Upper lobe of left lung (tissue), 6 donors: ENCODE measurements around the gene PNPLA6. TPM values are rescaled to one million over a fixed set of nuclear protein-coding genes. Genes with fewer than 3 reads are reported as not detected.
A peak's percentile ranks its signal among the peaks of the same experiment; 100 is the strongest.

Source experiments
- ATAC-seq, 2 donors: fragments of 200-7000 bp; cut with Tn5 transposase; one replicate each; pipeline ENCODE4 v1.9.1; 2022; ENCODE audit warnings: mild to moderate bottlenecking in 2 of 2, moderate library complexity in 2 of 2; ENCODE audit not compliant: low FRiP score in 2 of 2
- DNase-seq, 2 donors: peaks; one replicate each; pipeline ENCODE4 v3.0.0-alpha.2; 2019 to 2020
- H3K27ac ChIP-seq, 4 donors: fragments of 200-600 bp; sonication (generic); one replicate each; pipeline ENCODE4 v1.5.1; 2016 to 2019
- H3K27me3 ChIP-seq, 4 donors: fragments of 200-600 bp; sonication (generic); one replicate each; pipeline ENCODE4 v1.5.1; 2017 to 2019
- H3K36me3 ChIP-seq, 4 donors: fragments of 200-600 bp; sonication (generic); one replicate each; pipeline ENCODE4 v1.5.1; 2016 to 2019
- H3K4me1 ChIP-seq, 4 donors: fragments of 200-600 bp; sonication (generic); one replicate each; pipeline ENCODE4 v1.5.1; 2018 to 2019
- H3K4me3 ChIP-seq, 4 donors: fragments of 200-600 bp; sonication (generic); one replicate each; pipeline ENCODE4 v1.5.1; 2017 to 2019; ENCODE audit warnings: mild to moderate bottlenecking in 2 of 4, moderate library complexity in 1 of 4
- H3K9me3 ChIP-seq, 4 donors: fragments of 200-600 bp; sonication (generic); one replicate each; pipeline ENCODE4 v1.5.1; 2018 to 2019
- CTCF ChIP-seq, 6 experiments: fragments of 450-650 bp in 4 of 6; fragments of 200-600 bp in 2 of 6; sonication (generic) in 2 of 6; IDR thresholded peaks; one replicate each; pipeline ENCODE4 v1.5.1; 2016 to 2019; ENCODE audit warnings: antibody characterized with exemption in 6 of 6
- EP300 ChIP-seq, 4 donors: sonication (generic); formaldehyde crosslinking; IDR thresholded peaks; one replicate each; pipeline ENCODE4 v1.5.1; 2017; ENCODE audit warnings: antibody characterized with exemption in 4 of 4, control low read depth in 2 of 4
- POLR2A ChIP-seq, 4 donors: fragments of 450-650 bp; IDR thresholded peaks; one replicate each; pipeline ENCODE4 v1.5.1; 2016 to 2017; ENCODE audit warnings: antibody characterized with exemption in 4 of 4, mild to moderate bottlenecking in 2 of 4
- POLR2AphosphoS5 ChIP-seq, 2 donors: sonication (generic); formaldehyde crosslinking; IDR thresholded peaks; one replicate each; pipeline ENCODE4 v1.5.1; 2017; ENCODE audit warnings: antibody characterized with exemption in 2 of 2
- WGBS, 2 donors: methylation state at CpG; one replicate each; pipeline ENCODE4 v1.1.5; 2017 to 2018; 5-methylcytosine and 5-hydroxymethylcytosine counted together
- total RNA-seq, 6 donors: library from RNA; depleted of rRNA in 4 of 6; stranded (reverse); fragments of >200 nt in 4 of 6; gene quantifications; one replicate each; pipeline versions ENCODE4 v1.1.0 to v1.2.1, GENCODE V29; 2016 to 2021
- donor health status: DM: no; HTN: no; CAD: no; lungs with moderate emphysema.
- donor health status: DM: no; HTN: yes; CAD: no; lungs with severe emphysema.

Gene PNPLA6
- total RNA-seq, 6 donors from 2014 or later, result 125 to 412 (median 328) TPM

GRCh38 chr19:7554990-7555864, 19.7 kb downstream of the PNPLA6 start:
- Histone ChIP-seq H3K9me3 (no peaks in the 10 kb centered on the region), H3K27me3 (no peaks in the 10 kb centered on the region), H3K4me3 (no peak overlapping the region), H3K4me1 (peaks cover 0 to 6% (median 0%) of the 10 kb centered on the region in 4 donors), H3K36me3 (peaks cover 22 to 91% (median 74%) of the 10 kb centered on the region in 4 donors), H3K27ac (no peak overlapping the region)
- TF ChIP-seq EP300 (IDR thresholded peaks at IDR 0.05), result no peak
- no peak for TF ChIP-seq CTCF (IDR thresholded peaks at IDR 0.05)
- no peak for TF ChIP-seq POLR2AphosphoS5 (IDR thresholded peaks at IDR 0.05)
- TF ChIP-seq POLR2A (IDR thresholded peaks at IDR 0.05), result no peak
- 83 to 93% methylated on average over 49 to 53 of the region's 62 CpGs for WGBS, 2 donors
- peak in 1 of 2 donors; percentile 36 for ATAC-seq
- DNase-seq, result peak in 1 of 2 donors; percentile 87

- H3K36me3 ChIP-seq, result peaks cover 22 to 92% (median 76%) of the 10 kb centered on the region in 4 donors
Measured at GRCh38 chr19:7556696-7557315, 21.3 kb downstream of the PNPLA6 start.

GRCh38 chr19:7558667-7559066, 23.1 kb downstream of the PNPLA6 start:
- no peak overlapping the region for H3K4me3 ChIP-seq
- H3K27ac ChIP-seq, result no peak overlapping the region
- ATAC-seq (no peak), DNase-seq (peak in 1 of 2 donors; percentile 52)
- no peaks in the 10 kb centered on the region for H3K4me1 ChIP-seq
- peaks cover 22 to 85% (median 77%) of the 10 kb centered on the region in 4 donors for H3K36me3 ChIP-seq
- 95 to 98% methylated on average over 12 to 18 of the region's 18 CpGs for WGBS, 2 donors
- H3K9me3 ChIP-seq, result no peaks in the 10 kb centered on the region
- no peaks in the 10 kb centered on the region for H3K27me3 ChIP-seq
- TF ChIP-seq CTCF (IDR thresholded peaks at IDR 0.05) (no peak), EP300 (IDR thresholded peaks at IDR 0.05) (no peak), POLR2AphosphoS5 (IDR thresholded peaks at IDR 0.05) (no peak)

More at GRCh38 chr19:7556696-7557315, 21.3 kb downstream of the PNPLA6 start:
- Histone ChIP-seq H3K27me3 (no peaks in the 10 kb centered on the region), H3K9me3 (no peaks in the 10 kb centered on the region), H3K4me1 (no peaks in the 10 kb centered on the region), H3K4me3 (no peak overlapping the region), H3K27ac (no peak overlapping the region)
- WGBS, 2 donors, result 91 to 98% methylated on average over 21 to 40 of the region's 54 CpGs
- peak in 1 of 2 donors; percentile 83 for DNase-seq
- no peak for TF ChIP-seq CTCF (IDR thresholded peaks at IDR 0.05)
- TF ChIP-seq POLR2AphosphoS5 (IDR thresholded peaks at IDR 0.05), result no peak
- no peak for TF ChIP-seq EP300 (IDR thresholded peaks at IDR 0.05)
- no peak for TF ChIP-seq POLR2A (IDR thresholded peaks at IDR 0.05)
- ATAC-seq, result no peak

GRCh38 chr19:7559102-7559501, 23.6 kb downstream of the PNPLA6 start:
- 75 to 76% methylated on average over 4 of the region's 4 CpGs for WGBS, 2 donors
- H3K27ac ChIP-seq, result no peak overlapping the region
- no peaks in the 10 kb centered on the region for H3K9me3 ChIP-seq
- DNase-seq, result no peak
- H3K27me3 ChIP-seq, result no peaks in the 10 kb centered on the region
- no peaks in the 10 kb centered on the region for H3K4me1 ChIP-seq
- no peak for ATAC-seq
- H3K36me3 ChIP-seq, result peaks cover 22 to 81% (median 72%) of the 10 kb centered on the region in 4 donors
- H3K4me3 ChIP-seq, result no peak overlapping the region
- TF ChIP-seq CTCF (IDR thresholded peaks at IDR 0.05) (no peak), EP300 (IDR thresholded peaks at IDR 0.05) (no peak), POLR2AphosphoS5 (IDR thresholded peaks at IDR 0.05) (no peak), POLR2A (IDR thresholded peaks at IDR 0.05) (no peak)
